IMR-90 (cell line): Measurements from ENCODE around the gene MIPEP. TPM values are rescaled to one million over a fixed set of nuclear protein-coding genes. Genes with fewer than 3 reads are reported as not detected.

Experiments
- ATAC-seq: fragments of 200-7000 bp; cut with Tn5 transposase; 2 replicates; pipeline ENCODE4 v1.9.1; 2020; ENCODE audit warnings: low read depth, mild to moderate bottlenecking, moderate library complexity
- BruUV-seq: library from RNA; stranded (reverse); fragments of 400-500 nt; replicated peaks from 2 replicates; lab custom pipeline; 2021; lab: Mats Ljungman, UMichigan
- CTCF ChIA-PET: fragments of 300-600 bp; formaldehyde crosslinking; extraction: SDS; loops from one replicate; lab custom pipeline; 2021; ENCODE audit warnings: antibody characterized with exemption; lab: Yijun Ruan, JAX
- POLR2A ChIA-PET: fragments of 300-600 bp; sonication (Branson Sonifier 250); formaldehyde crosslinking; loops from one replicate; lab custom pipeline; 2022; ENCODE audit warnings: antibody characterized with exemption; ENCODE audit not compliant: unreplicated experiment; lab: Charles Lee
- DNase-seq: peaks from one replicate; pipeline ENCODE4 v3.0.0; 2013
- H2AFZ ChIP-seq: replicated peaks from 2 replicates; pipeline ENCODE3; 2013; ENCODE audit warnings: low read length, mild to moderate bottlenecking; ENCODE audit not compliant: poor library complexity
- H2AK5ac ChIP-seq: 2 replicates; pipeline ENCODE4 v1.6.1; 2013; ENCODE audit warnings: low read depth, low read length, inconsistent platforms
- H2AK9ac ChIP-seq: replicated peaks from 2 replicates; pipeline ENCODE3; 2013; ENCODE audit warnings: mild to moderate bottlenecking, low read depth, low read length, moderate library complexity; ENCODE audit not compliant: poor library complexity
- H2BK120ac ChIP-seq: 2 replicates; pipeline ENCODE4 v1.6.1; 2013; ENCODE audit warnings: low read depth, low read length, inconsistent platforms
- H2BK15ac ChIP-seq: 3 replicates; pipeline ENCODE4 v1.6.1; 2013; ENCODE audit warnings: low read depth, low read length, inconsistent platforms
- H2BK20ac ChIP-seq: 2 replicates; pipeline ENCODE4 v1.6.1; 2013; ENCODE audit warnings: low read depth, mild to moderate bottlenecking, inconsistent platforms, low read length, moderate library complexity
- H2BK5ac ChIP-seq: 2 replicates; pipeline ENCODE4 v1.6.1; 2013; ENCODE audit warnings: mild to moderate bottlenecking, low read depth, low read length, inconsistent platforms; ENCODE audit not compliant: poor library complexity, severe bottlenecking
- H3K14ac ChIP-seq: replicated peaks from 2 replicates; pipeline ENCODE4 v1.6.1; 2013; ENCODE audit warnings: low read depth, low read length, inconsistent platforms
- H3K18ac ChIP-seq: 2 replicates; pipeline ENCODE4 v1.6.1; 2013; ENCODE audit warnings: low read depth, low read length, control low read depth
- H3K23ac ChIP-seq: 2 replicates; pipeline ENCODE4 v1.6.1; 2013; ENCODE audit warnings: low read depth, low read length, inconsistent platforms
- H3K27ac ChIP-seq: 2 replicates; pipeline ENCODE4 v1.5.1; 2013; ENCODE audit warnings: mild to moderate bottlenecking, control low read depth, low read length; ENCODE audit not compliant: insufficient read depth
- H3K27me3 ChIP-seq: 2 replicates; pipeline ENCODE4 v1.6.1; 2013; ENCODE audit warnings: low read length; ENCODE audit not compliant: control insufficient read depth, insufficient read depth
- H3K36me3 ChIP-seq: 2 replicates; pipeline ENCODE4 v1.6.1; 2013; ENCODE audit warnings: low read length, mixed read lengths; ENCODE audit not compliant: control insufficient read depth, insufficient read depth
- H3K4ac ChIP-seq: 2 replicates; pipeline ENCODE4 v1.6.1; 2013; ENCODE audit warnings: low read depth, low read length, inconsistent platforms
- H3K4me1 ChIP-seq: 2 replicates; pipeline ENCODE4 v1.6.1; 2013; ENCODE audit warnings: low read length, mixed read lengths; ENCODE audit not compliant: control insufficient read depth, insufficient read depth
- H3K4me2 ChIP-seq: 2 replicates; pipeline ENCODE4 v1.6.1; 2013; ENCODE audit warnings: low read depth, mild to moderate bottlenecking, control low read depth, low read length, moderate library complexity
- H3K4me3 ChIP-seq: 2 replicates; pipeline ENCODE4 v1.5.1; 2013; ENCODE audit warnings: low read depth, mild to moderate bottlenecking, control low read depth, low read length, moderate library complexity; ENCODE audit not compliant: insufficient read depth
- H3K56ac ChIP-seq: 2 replicates; pipeline ENCODE4 v1.6.1; 2013; ENCODE audit warnings: low read length, inconsistent platforms; ENCODE audit not compliant: insufficient read depth; ENCODE audit errors: extremely low read depth
- H3K79me1 ChIP-seq, 2 experiments: 2 replicates each; pipeline ENCODE4 v1.6.1; 2013; ENCODE audit warnings: low read length in 2 of 2, inconsistent platforms in 1 of 2, low read depth in 1 of 2
- H3K9ac ChIP-seq: 2 replicates; pipeline ENCODE4 v1.6.1; 2013; ENCODE audit warnings: low read depth, low read length, control low read depth
- H3K9me1 ChIP-seq: 2 replicates; pipeline ENCODE4 v1.6.1; 2013; ENCODE audit warnings: low read length, inconsistent platforms; ENCODE audit not compliant: insufficient read depth
- H3K9me3 ChIP-seq: 2 replicates; pipeline ENCODE4 v1.6.1; 2013; ENCODE audit warnings: low read length; ENCODE audit not compliant: control insufficient read depth, insufficient read depth
- H4K20me1 ChIP-seq: 2 replicates; pipeline ENCODE4 v1.6.1; 2013; ENCODE audit warnings: low read length, inconsistent platforms; ENCODE audit not compliant: insufficient read depth
- H4K5ac ChIP-seq: 2 replicates; pipeline ENCODE4 v1.6.1; 2013; ENCODE audit warnings: mild to moderate bottlenecking, low read depth, low read length, control low read depth
- H4K8ac ChIP-seq, 2 experiments: 2 replicates each; pipeline ENCODE4 v1.6.1; 2013; ENCODE audit warnings: low read depth in 2 of 2, low read length in 2 of 2, control low read depth in 1 of 2, inconsistent platforms in 1 of 2
- H4K91ac ChIP-seq: 2 replicates; pipeline ENCODE4 v1.6.1; 2013; ENCODE audit warnings: low read depth, low read length, inconsistent platforms; ENCODE audit not compliant: insufficient read depth
- BHLHE40 ChIP-seq: fragments of 150-350 bp; IDR thresholded peaks from 2 replicates; pipeline ENCODE4 v1.6.1; 2016; ENCODE audit warnings: mild to moderate bottlenecking, low read depth, low read length
- CEBPB ChIP-seq: IDR thresholded peaks from 2 replicates; pipeline ENCODE4 v1.6.1; 2012; ENCODE audit warnings: low read depth, low read length, improper control_type of control experiment
- MAFK ChIP-seq: IDR thresholded peaks from 2 replicates; pipeline ENCODE4 v1.6.1; 2012; ENCODE audit warnings: low read depth, low read length, improper control_type of control experiment
- POLR2A ChIP-seq: IDR thresholded peaks from 2 replicates; pipeline ENCODE4 v1.6.1; 2012; ENCODE audit warnings: mild to moderate bottlenecking, low read depth, low read length
- WGBS, 2 experiments: methylation state at CpG; one replicate each; pipeline versions ENCODE4 v1.1.5 to v1.1.7; 2013; ENCODE audit warnings: missing lambda C conversion rate in 2 of 2; ENCODE audit not compliant: insufficient read length in 1 of 2; ENCODE audit errors: extremely low coverage in 2 of 2; 5-methylcytosine and 5-hydroxymethylcytosine counted together
- dilution Hi-C: fragments of 300-500 bp; cut with HindIII; formaldehyde crosslinking; loops from one replicate; pipeline ENCODE4 v1.14.3; 2018; ENCODE audit warnings: low sequenced_read_pairs; ENCODE audit not compliant: unreplicated experiment
- in situ Hi-C: fragments of 300-500 bp; cut with MboI; formaldehyde crosslinking; loops from 3 replicates; pipeline ENCODE4 v1.14.3; 2019; ENCODE audit warnings: low sequenced_read_pairs, inconsistent platforms, mixed read lengths
- intact Hi-C: fragments of 100-400 bp; cut with micrococcal nuclease; formaldehyde crosslinking; loops from 2 replicates; pipeline ENCODE4 v1.10.0; 2022
- polyA plus RNA-seq, 3 experiments: library from polyadenylated mRNA; depleted of rRNA; stranded (reverse); fragments of >200 nt; gene quantifications; 2 replicates each; pipeline ENCODE4 v1.2.3, GENCODE V29; 2012; ENCODE audit warnings: low replicate concordance in 1 of 3
- total RNA-seq: library from RNA; depleted of rRNA; stranded (reverse); fragments of >200 nt; gene quantifications from 2 replicates; pipeline ENCODE4 v1.2.3, GENCODE V29; 2012
- TF ChIP-seq, protein P1 (sequence below): fragments of 150-350 bp; IDR thresholded peaks from 2 replicates; pipeline ENCODE4 v1.6.1; 2017; ENCODE audit warnings: mild to moderate bottlenecking, antibody characterized with exemption, low read length, low read depth
- TF ChIP-seq, protein P2 (sequence below): fragments of 150-350 bp; IDR thresholded peaks from 2 replicates; pipeline ENCODE4 v1.6.1; 2016; ENCODE audit warnings: low read depth, mild to moderate bottlenecking, low read length, moderate library complexity, borderline replicate concordance

MIPEP gene
- total and polyA plus RNA-seq, 2 of the 4 experiments (the other 2 are of a cell fraction) = 15.0 to 21.5 TPM

DNA sequence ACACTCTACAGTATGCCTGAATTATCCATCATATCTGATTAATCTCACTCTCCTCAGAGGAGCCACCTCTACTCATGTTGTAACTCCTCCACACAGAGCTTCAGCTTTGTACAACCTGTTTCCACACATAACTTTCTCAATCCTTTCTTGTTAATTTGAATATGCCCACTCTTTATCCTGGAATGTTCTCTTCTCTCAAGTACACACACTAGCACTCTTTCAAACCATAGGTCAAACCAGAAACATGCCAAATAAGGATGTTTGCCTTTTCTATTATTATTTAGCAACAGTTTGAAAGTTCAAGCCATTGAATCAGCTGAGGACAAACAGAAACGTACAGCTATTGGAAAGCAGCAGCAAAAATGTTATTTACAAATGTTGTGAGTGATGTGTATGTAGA, 110.3 kb downstream of the MIPEP start:
- Histone ChIP-seq H2BK120ac (peak overlapping the region; percentile 84), H3K9ac (no peak overlapping the region), H3K4me1 (peaks cover 4% of the 10 kb centered on the region), H2AFZ (no peak overlapping the region), H3K18ac (peak overlapping the region; percentile 99), H3K9me1 (peaks cover 3% of the 10 kb centered on the region), H3K27me3 (no peaks in the 10 kb centered on the region), H2AK9ac (no peak overlapping the region), H3K36me3 (no peaks in the 10 kb centered on the region), H4K20me1 (no peaks in the 10 kb centered on the region), H2AK5ac (peak overlapping the region; percentile 10; the same call in 1 of the 2 replicates), H4K91ac (peak overlapping the region; percentile 29), H2BK15ac (peak overlapping the region; percentile 39; the same call in 1 of the 3 replicates), H3K23ac (peak overlapping the region; percentile 46; the same call in 1 of the 2 replicates), H3K27ac (peak overlapping the region; percentile 75; the same call in 1 of the 2 replicates), H3K4me2 (peak overlapping the region; percentile 27; the same call in 1 of the 2 replicates), H2BK20ac (peak overlapping the region; percentile 86; the same call in 1 of the 2 replicates), H3K9me3 (no peaks in the 10 kb centered on the region; the same call in 1 of the 2 replicates), H2BK5ac (peak overlapping the region; percentile 85), H3K4me3 (no peak overlapping the region), H3K79me1 (no peaks in the 10 kb centered on the region), H3K4ac (peak overlapping the region; percentile 68; the same call in 1 of the 2 replicates), H4K5ac (peak overlapping the region; percentile 95), H4K8ac (peak overlapping the region; percentile 8 to 65), H3K56ac (no peak overlapping the region), H3K14ac (peak overlapping the region; percentile 53; the same call in 1 of the 2 replicates)
- no TSS peak for BruUV-seq
- WGBS, 2 experiments = no CpG with 5 or more reads among the region's 1 CpG
- ATAC-seq = peak; percentile 53
- ChIA-PET CTCF (interaction anchor here (1.1 kb wide), 1 partner anchor 11 kb away, joined by 3 read pairs; no protein-coding TSS in a partner anchor), POLR2A (no interaction called here)
- intact Hi-C loops (loop anchor here (2.0 to 10.0 kb wide), 2 partner anchors 88 to 204 kb away; partner anchors contain the start of gene TNFRSF19), dilution Hi-C loops (no loop called here), in situ Hi-C loops (no loop called here)
- TF ChIP-seq, protein P1, sequence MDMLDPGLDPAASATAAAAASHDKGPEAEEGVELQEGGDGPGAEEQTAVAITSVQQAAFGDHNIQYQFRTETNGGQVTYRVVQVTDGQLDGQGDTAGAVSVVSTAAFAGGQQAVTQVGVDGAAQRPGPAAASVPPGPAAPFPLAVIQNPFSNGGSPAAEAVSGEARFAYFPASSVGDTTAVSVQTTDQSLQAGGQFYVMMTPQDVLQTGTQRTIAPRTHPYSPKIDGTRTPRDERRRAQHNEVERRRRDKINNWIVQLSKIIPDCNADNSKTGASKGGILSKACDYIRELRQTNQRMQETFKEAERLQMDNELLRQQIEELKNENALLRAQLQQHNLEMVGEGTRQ = no peak
- TF ChIP-seq MAFK = no peak
- TF ChIP-seq POLR2A = no peak
- no peak for TF ChIP-seq BHLHE40
- no peak for TF ChIP-seq CEBPB
- TF ChIP-seq, protein P2, sequence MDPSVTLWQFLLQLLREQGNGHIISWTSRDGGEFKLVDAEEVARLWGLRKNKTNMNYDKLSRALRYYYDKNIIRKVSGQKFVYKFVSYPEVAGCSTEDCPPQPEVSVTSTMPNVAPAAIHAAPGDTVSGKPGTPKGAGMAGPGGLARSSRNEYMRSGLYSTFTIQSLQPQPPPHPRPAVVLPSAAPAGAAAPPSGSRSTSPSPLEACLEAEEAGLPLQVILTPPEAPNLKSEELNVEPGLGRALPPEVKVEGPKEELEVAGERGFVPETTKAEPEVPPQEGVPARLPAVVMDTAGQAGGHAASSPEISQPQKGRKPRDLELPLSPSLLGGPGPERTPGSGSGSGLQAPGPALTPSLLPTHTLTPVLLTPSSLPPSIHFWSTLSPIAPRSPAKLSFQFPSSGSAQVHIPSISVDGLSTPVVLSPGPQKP = no peak
- DNase-seq = peak; percentile 63
